ENCODE results near the gene FLRT3.

DNA sequence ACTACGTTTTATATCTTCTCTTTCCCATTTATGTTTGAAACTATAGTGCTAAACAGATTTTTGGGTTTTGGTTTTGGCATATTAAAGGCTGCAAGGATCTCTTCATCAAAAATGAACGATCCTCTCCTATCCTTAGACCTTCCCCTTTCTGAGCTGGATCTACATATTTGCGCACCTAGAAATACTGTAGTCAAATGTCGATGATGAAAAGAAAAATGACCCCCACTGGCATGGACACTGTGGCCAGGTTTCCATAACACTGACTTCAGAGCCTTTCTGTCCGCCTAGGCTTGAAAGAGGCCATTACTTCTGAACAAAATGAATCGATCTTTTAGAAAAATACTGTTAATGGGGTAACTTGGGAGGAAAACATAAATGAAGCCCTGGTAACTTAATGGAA is 5.8 kb downstream of the FLRT3 start:
- TF ChIP-seq, protein P1, sequence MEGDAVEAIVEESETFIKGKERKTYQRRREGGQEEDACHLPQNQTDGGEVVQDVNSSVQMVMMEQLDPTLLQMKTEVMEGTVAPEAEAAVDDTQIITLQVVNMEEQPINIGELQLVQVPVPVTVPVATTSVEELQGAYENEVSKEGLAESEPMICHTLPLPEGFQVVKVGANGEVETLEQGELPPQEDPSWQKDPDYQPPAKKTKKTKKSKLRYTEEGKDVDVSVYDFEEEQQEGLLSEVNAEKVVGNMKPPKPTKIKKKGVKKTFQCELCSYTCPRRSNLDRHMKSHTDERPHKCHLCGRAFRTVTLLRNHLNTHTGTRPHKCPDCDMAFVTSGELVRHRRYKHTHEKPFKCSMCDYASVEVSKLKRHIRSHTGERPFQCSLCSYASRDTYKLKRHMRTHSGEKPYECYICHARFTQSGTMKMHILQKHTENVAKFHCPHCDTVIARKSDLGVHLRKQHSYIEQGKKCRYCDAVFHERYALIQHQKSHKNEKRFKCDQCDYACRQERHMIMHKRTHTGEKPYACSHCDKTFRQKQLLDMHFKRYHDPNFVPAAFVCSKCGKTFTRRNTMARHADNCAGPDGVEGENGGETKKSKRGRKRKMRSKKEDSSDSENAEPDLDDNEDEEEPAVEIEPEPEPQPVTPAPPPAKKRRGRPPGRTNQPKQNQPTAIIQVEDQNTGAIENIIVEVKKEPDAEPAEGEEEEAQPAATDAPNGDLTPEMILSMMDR (IDR thresholded peaks at IDR 0.05): no peak
- TF ChIP-seq POLR2A (IDR thresholded peaks at IDR 0.05): no peak
